Measurements from ENCODE around the gene LCLAT1.

LCLAT1 gene

DNA sequence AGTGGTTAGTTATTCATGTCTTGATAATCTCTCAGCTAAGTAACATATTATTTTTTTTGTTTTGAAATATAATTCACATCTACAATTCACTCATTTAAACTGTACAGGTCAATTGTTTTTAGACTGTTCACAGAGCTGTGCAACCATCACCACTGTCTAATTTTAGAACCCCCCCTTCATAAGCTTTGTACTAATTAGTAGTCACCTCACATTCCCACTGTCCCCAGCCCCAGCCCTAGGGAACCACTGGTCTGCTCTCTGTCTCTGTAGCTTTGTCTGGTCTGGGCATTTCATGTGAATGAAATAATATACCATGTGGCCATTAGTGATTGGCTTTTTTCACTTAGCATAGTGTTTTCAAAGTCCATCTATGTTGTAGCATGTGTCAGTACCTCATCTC lies 55.3 kb downstream of the LCLAT1 start:
- Histone ChIP-seq H3K4me1 (ENCODE audit: insufficient read depth, low read length, poor library complexity, severe bottlenecking) (peaks cover 14% of the 10 kb centered on the region), H4K20me1 (ENCODE audit: insufficient read depth, low read length, poor library complexity, severe bottlenecking) (peaks cover 36% of the 10 kb centered on the region), H3K36me3 (ENCODE audit: insufficient read depth, low read length) (peaks cover 15% of the 10 kb centered on the region), H3F3A (ENCODE audit: low read depth) (0 out of 2 replicates have a peak, but pooled peaks cover 6% of the 10 kb centered on the region), H3K79me2 (ENCODE audit: insufficient read depth, low read length) (peaks cover 23% of the 10 kb centered on the region; the same call in 1 of the 2 replicates), H3K4me3 (ENCODE audit: low read length, poor library complexity, severe bottlenecking) (no peak overlapping the region), H3K9me2 (replicated peaks; ENCODE audit: low read depth, low read length) (no peaks in the 10 kb centered on the region), H3K27me3 (ENCODE audit: insufficient read depth, low read length, poor library complexity, severe bottlenecking) (no peaks in the 10 kb centered on the region), H3K9me3 (ENCODE audit: insufficient read depth, low read depth, low read length) (peaks cover 41% of the 10 kb centered on the region), H2AFZ (ENCODE audit: low read length) (no peak overlapping the region), H3K9ac (ENCODE audit: low read depth, low read length, poor library complexity, severe bottlenecking) (no peak overlapping the region), H3K4me2 (ENCODE audit: low read depth, low read length, poor library complexity, severe bottlenecking) (no peak overlapping the region)
- TF ChIP-seq, protein P1, sequence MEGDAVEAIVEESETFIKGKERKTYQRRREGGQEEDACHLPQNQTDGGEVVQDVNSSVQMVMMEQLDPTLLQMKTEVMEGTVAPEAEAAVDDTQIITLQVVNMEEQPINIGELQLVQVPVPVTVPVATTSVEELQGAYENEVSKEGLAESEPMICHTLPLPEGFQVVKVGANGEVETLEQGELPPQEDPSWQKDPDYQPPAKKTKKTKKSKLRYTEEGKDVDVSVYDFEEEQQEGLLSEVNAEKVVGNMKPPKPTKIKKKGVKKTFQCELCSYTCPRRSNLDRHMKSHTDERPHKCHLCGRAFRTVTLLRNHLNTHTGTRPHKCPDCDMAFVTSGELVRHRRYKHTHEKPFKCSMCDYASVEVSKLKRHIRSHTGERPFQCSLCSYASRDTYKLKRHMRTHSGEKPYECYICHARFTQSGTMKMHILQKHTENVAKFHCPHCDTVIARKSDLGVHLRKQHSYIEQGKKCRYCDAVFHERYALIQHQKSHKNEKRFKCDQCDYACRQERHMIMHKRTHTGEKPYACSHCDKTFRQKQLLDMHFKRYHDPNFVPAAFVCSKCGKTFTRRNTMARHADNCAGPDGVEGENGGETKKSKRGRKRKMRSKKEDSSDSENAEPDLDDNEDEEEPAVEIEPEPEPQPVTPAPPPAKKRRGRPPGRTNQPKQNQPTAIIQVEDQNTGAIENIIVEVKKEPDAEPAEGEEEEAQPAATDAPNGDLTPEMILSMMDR (conservative IDR thresholded peaks at IDR 0.05; ENCODE audit: low read length): no peak
- TF ChIP-seq EZH2phosphoT487 (IDR thresholded peaks at IDR 0.05; ENCODE audit: borderline replicate concordance): no peak

DNA sequence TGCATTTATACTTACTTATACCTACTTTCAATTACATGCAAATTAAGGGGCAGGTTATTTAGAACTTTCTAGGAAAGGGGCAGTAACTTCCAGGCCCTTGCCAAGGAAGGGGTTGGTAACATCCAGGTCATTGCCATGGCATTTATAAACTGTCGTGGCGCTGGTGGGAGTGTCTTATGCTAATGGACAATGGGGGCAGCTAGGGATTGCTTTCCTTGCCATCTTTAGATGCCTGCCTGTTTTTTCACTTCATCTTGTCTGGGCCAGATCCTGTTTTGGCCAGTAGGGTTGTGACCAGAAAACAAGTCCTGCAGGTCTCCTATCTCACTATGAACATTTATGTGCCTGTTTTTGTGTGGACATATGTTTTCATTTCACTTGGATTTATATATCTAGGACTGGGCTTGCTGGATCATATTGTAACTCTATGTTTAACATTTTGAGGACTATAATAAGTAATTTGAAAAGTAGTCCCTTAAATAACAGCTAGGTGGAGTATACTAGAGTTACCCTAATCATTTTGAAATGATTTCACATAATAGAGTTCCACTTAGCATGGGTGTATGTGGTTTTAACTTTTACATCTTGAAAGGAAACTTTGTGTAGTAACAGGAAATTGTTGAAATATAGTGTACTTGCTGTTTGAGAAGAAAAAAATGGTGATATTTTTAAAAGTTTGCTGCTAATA lies 56.1 kb downstream of the LCLAT1 start:
- H3K4me3 ChIP-seq (ENCODE audit: low read length, poor library complexity, severe bottlenecking): no peak overlapping the region
- H3K4me1 ChIP-seq (ENCODE audit: insufficient read depth, low read length, poor library complexity, severe bottlenecking): peaks cover 14% of the 10 kb centered on the region
- peaks cover 33% of the 10 kb centered on the region for H3K9me3 ChIP-seq (ENCODE audit: insufficient read depth, low read depth, low read length)
- no peaks in the 10 kb centered on the region for H3K9me2 ChIP-seq (replicated peaks; ENCODE audit: low read depth, low read length)
- peaks cover 11% of the 10 kb centered on the region for H3K36me3 ChIP-seq (ENCODE audit: insufficient read depth, low read length)
- H4K20me1 ChIP-seq (ENCODE audit: insufficient read depth, low read length, poor library complexity, severe bottlenecking): peaks cover 36% of the 10 kb centered on the region
- no peak overlapping the region for H3K9ac ChIP-seq (ENCODE audit: low read depth, low read length, poor library complexity, severe bottlenecking)
- H2AFZ ChIP-seq (ENCODE audit: low read length): no peak overlapping the region
- H3K79me2 ChIP-seq (ENCODE audit: insufficient read depth, low read length): peaks cover 24% of the 10 kb centered on the region; the same call in 1 of the 2 replicates
- TF ChIP-seq EZH2phosphoT487 (IDR thresholded peaks at IDR 0.05; ENCODE audit: borderline replicate concordance): no peak
- TF ChIP-seq, protein P1 (conservative IDR thresholded peaks at IDR 0.05; ENCODE audit: low read length): peak; percentile 65
- no peaks in the 10 kb centered on the region for H3K27me3 ChIP-seq (ENCODE audit: insufficient read depth, low read length, poor library complexity, severe bottlenecking)
- 0 out of 2 replicates have a peak, but pooled peaks cover 6% of the 10 kb centered on the region for H3F3A ChIP-seq (ENCODE audit: low read depth)
- H3K4me2 ChIP-seq (ENCODE audit: low read depth, low read length, poor library complexity, severe bottlenecking): peak overlapping the region; percentile 36

DNA sequence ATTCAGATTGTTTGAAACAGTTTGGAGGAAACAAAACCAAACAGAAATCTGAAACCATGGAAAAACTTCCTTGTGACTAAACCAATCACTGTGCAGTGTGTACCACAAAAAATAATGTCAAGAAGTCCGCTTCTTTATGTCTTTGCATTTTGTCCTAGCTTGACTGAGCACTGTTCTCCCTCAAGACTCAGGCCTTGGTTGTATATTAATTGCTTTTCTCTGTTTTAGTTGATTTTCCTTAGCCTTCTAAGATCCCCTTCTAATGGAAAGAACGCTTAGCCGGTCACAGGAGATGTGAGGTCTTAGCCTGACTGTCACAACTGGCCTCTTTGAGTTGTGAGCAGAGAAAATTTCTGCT lies 56.6 kb downstream of the LCLAT1 start:
- H4K20me1 ChIP-seq (ENCODE audit: insufficient read depth, low read length, poor library complexity, severe bottlenecking): peaks cover 36% of the 10 kb centered on the region
- no peak overlapping the region for H3K9ac ChIP-seq (ENCODE audit: low read depth, low read length, poor library complexity, severe bottlenecking)
- H3K9me3 ChIP-seq (ENCODE audit: insufficient read depth, low read depth, low read length): peaks cover 28% of the 10 kb centered on the region
- H3K79me2 ChIP-seq (ENCODE audit: insufficient read depth, low read length): peaks cover 25% of the 10 kb centered on the region; the same call in 1 of the 2 replicates
- no peak overlapping the region for H2AFZ ChIP-seq (ENCODE audit: low read length)
- H3K27me3 ChIP-seq (ENCODE audit: insufficient read depth, low read length, poor library complexity, severe bottlenecking): no peaks in the 10 kb centered on the region
- H3K4me1 ChIP-seq (ENCODE audit: insufficient read depth, low read length, poor library complexity, severe bottlenecking): peaks cover 14% of the 10 kb centered on the region
- H3K4me2 ChIP-seq (ENCODE audit: low read depth, low read length, poor library complexity, severe bottlenecking): peak overlapping the region; percentile 36
- no peaks in the 10 kb centered on the region for H3K9me2 ChIP-seq (replicated peaks; ENCODE audit: low read depth, low read length)
- no peak overlapping the region for H3K4me3 ChIP-seq (ENCODE audit: low read length, poor library complexity, severe bottlenecking)
- H3F3A ChIP-seq (ENCODE audit: low read depth): 0 out of 2 replicates have a peak, but pooled peaks cover 6% of the 10 kb centered on the region
- TF ChIP-seq, protein P1 (conservative IDR thresholded peaks at IDR 0.05; ENCODE audit: low read length): no peak
- TF ChIP-seq EZH2phosphoT487 (IDR thresholded peaks at IDR 0.05; ENCODE audit: borderline replicate concordance): no peak
- H3K36me3 ChIP-seq (ENCODE audit: insufficient read depth, low read length): peaks cover 7% of the 10 kb centered on the region

Data from Loucy (cell line).